ENCODE results near the gene CYS1. TPM values are rescaled to one million over a fixed set of nuclear protein-coding genes. Genes with fewer than 3 reads are reported as not detected.

The CYS1 gene
- total RNA-seq, 1 donor from 2014 or later: 3.7 TPM

- H3K9me3 ChIP-seq (ENCODE audit: insufficient read depth, low read depth, low read length): no peaks in the 10 kb centered on the region
- H3K36me3 ChIP-seq (ENCODE audit: insufficient read depth, low read length): no peaks in the 10 kb centered on the region
- Mint-ChIP-seq H3K9me3 (ENCODE audit: unreplicated experiment) (no peaks in the 10 kb centered on the region), H3K27ac (ENCODE audit: unreplicated experiment) (no peak overlapping the region), H3K4me1 (ENCODE audit: low read depth, unreplicated experiment) (no peaks in the 10 kb centered on the region), H3K27me3 (ENCODE audit: low read depth, unreplicated experiment) (peaks cover 14% of the 10 kb centered on the region), H3K4me3 (ENCODE audit: unreplicated experiment) (no peak overlapping the region), H3K36me3 (ENCODE audit: low read depth, unreplicated experiment) (no peaks in the 10 kb centered on the region)
- TF ChIP-seq EZH2 (IDR thresholded peaks at IDR 0.05; ENCODE audit: insufficient read depth, low read length) (no peak), CTCF (IDR thresholded peaks at IDR 0.05; ENCODE audit: insufficient read depth, low read depth, low read length) (no peak)
- FAIRE-seq (no peak), DNase-seq (ENCODE audit: low read depth) (no peak)
- H3K27me3 ChIP-seq (ENCODE audit: insufficient read depth, low read length): no peaks in the 10 kb centered on the region
- H4K20me1 ChIP-seq (ENCODE audit: insufficient read depth, low read length): no peaks in the 10 kb centered on the region
- no peak overlapping the region for H3K4me2 ChIP-seq (ENCODE audit: low read length)
- H3K4me1 ChIP-seq (ENCODE audit: insufficient read depth, low read length): peaks cover 7% of the 10 kb centered on the region
- no peaks in the 10 kb centered on the region for H3K79me2 ChIP-seq (ENCODE audit: insufficient read depth, low read length)
- no peak overlapping the region for H2AFZ ChIP-seq (ENCODE audit: low read depth, low read length)
- no peak overlapping the region for H3K4me3 ChIP-seq (ENCODE audit: insufficient read depth, low read depth, low read length)
- H3K27ac ChIP-seq (ENCODE audit: low read depth, low read length): no peak overlapping the region
- H3K9ac ChIP-seq (ENCODE audit: low read length): no peak overlapping the region
Observed at GRCh38 chr2:10030311-10030736, 49.9 kb downstream of the CYS1 start.

- Mint-ChIP-seq H3K27me3 (ENCODE audit: low read depth, unreplicated experiment) (peaks cover 14% of the 10 kb centered on the region), H3K36me3 (ENCODE audit: low read depth, unreplicated experiment) (no peaks in the 10 kb centered on the region), H3K4me3 (ENCODE audit: unreplicated experiment) (no peak overlapping the region), H3K9me3 (ENCODE audit: unreplicated experiment) (no peaks in the 10 kb centered on the region), H3K4me1 (ENCODE audit: low read depth, unreplicated experiment) (no peaks in the 10 kb centered on the region), H3K27ac (ENCODE audit: unreplicated experiment) (no peak overlapping the region)
- no peaks in the 10 kb centered on the region for H3K27me3 ChIP-seq (ENCODE audit: insufficient read depth, low read length)
- TF ChIP-seq EZH2 (IDR thresholded peaks at IDR 0.05; ENCODE audit: insufficient read depth, low read length) (no peak), CTCF (IDR thresholded peaks at IDR 0.05; ENCODE audit: insufficient read depth, low read depth, low read length) (no peak)
- H3K4me1 ChIP-seq (ENCODE audit: insufficient read depth, low read length): peaks cover 7% of the 10 kb centered on the region
- H4K20me1 ChIP-seq (ENCODE audit: insufficient read depth, low read length): no peaks in the 10 kb centered on the region
- no peaks in the 10 kb centered on the region for H3K36me3 ChIP-seq (ENCODE audit: insufficient read depth, low read length)
- H3K27ac ChIP-seq (ENCODE audit: low read depth, low read length): no peak overlapping the region
- no peaks in the 10 kb centered on the region for H3K9me3 ChIP-seq (ENCODE audit: insufficient read depth, low read depth, low read length)
- H3K4me3 ChIP-seq (ENCODE audit: insufficient read depth, low read depth, low read length): no peak overlapping the region
- H3K4me2 ChIP-seq (ENCODE audit: low read length): no peak overlapping the region
- H3K9ac ChIP-seq (ENCODE audit: low read length): no peak overlapping the region
- FAIRE-seq (no peak), DNase-seq (ENCODE audit: low read depth) (no peak)
- no peak overlapping the region for H2AFZ ChIP-seq (ENCODE audit: low read depth, low read length)
- no peaks in the 10 kb centered on the region for H3K79me2 ChIP-seq (ENCODE audit: insufficient read depth, low read length)
Observed at GRCh38 chr2:10029875-10030223, 50.4 kb downstream of the CYS1 start.

GRCh38 chr2:10028988-10029874, 51.0 kb downstream of the CYS1 start:
- peak overlapping the region; percentile 73 for H2AFZ ChIP-seq (ENCODE audit: low read depth, low read length)
- Mint-ChIP-seq H3K4me3 (ENCODE audit: unreplicated experiment) (no peak overlapping the region), H3K27ac (ENCODE audit: unreplicated experiment) (no peak overlapping the region), H3K4me1 (ENCODE audit: low read depth, unreplicated experiment) (no peaks in the 10 kb centered on the region), H3K9me3 (ENCODE audit: unreplicated experiment) (no peaks in the 10 kb centered on the region), H3K27me3 (ENCODE audit: low read depth, unreplicated experiment) (peaks cover 10% of the 10 kb centered on the region), H3K36me3 (ENCODE audit: low read depth, unreplicated experiment) (no peaks in the 10 kb centered on the region)
- no peaks in the 10 kb centered on the region for H3K79me2 ChIP-seq (ENCODE audit: insufficient read depth, low read length)
- H3K9ac ChIP-seq (ENCODE audit: low read length): no peak overlapping the region
- no peaks in the 10 kb centered on the region for H3K27me3 ChIP-seq (ENCODE audit: insufficient read depth, low read length)
- FAIRE-seq: no peak
- H3K27ac ChIP-seq (ENCODE audit: low read depth, low read length): no peak overlapping the region
- H4K20me1 ChIP-seq (ENCODE audit: insufficient read depth, low read length): no peaks in the 10 kb centered on the region
- H3K4me3 ChIP-seq (ENCODE audit: insufficient read depth, low read depth, low read length): no peak overlapping the region
- no peaks in the 10 kb centered on the region for H3K9me3 ChIP-seq (ENCODE audit: insufficient read depth, low read depth, low read length)
- TF ChIP-seq EZH2 (IDR thresholded peaks at IDR 0.05; ENCODE audit: insufficient read depth, low read length) (no peak), CTCF (IDR thresholded peaks at IDR 0.05; ENCODE audit: insufficient read depth, low read depth, low read length) (no peak)
- no peak for DNase-seq (ENCODE audit: low read depth)
- H3K4me1 ChIP-seq (ENCODE audit: insufficient read depth, low read length): peaks cover 7% of the 10 kb centered on the region
- peak overlapping the region; percentile 61 for H3K4me2 ChIP-seq (ENCODE audit: low read length)
- H3K36me3 ChIP-seq (ENCODE audit: insufficient read depth, low read length): no peaks in the 10 kb centered on the region

All from astrocyte (in vitro differentiated cells and primary cell).